Breast epithelium (tissue), 3 donors: Measurements from ENCODE around the gene EGFL6.

Source experiments
- POLR2AphosphoS5 ChIP-seq, 3 donors: sonication (generic); formaldehyde crosslinking; IDR thresholded peaks; one replicate each; pipeline ENCODE4 v1.6.1; 2017; ENCODE audit warnings: antibody characterized with exemption in 3 of 3
- TF ChIP-seq, protein P1 (sequence below), 3 donors: fragments of 450-650 bp; IDR thresholded peaks; one replicate each; pipeline ENCODE4 v1.5.1; 2016 to 2017; ENCODE audit warnings: antibody characterized with exemption in 3 of 3, mild to moderate bottlenecking in 3 of 3, moderate library complexity in 3 of 3

- TF ChIP-seq, protein P1, sequence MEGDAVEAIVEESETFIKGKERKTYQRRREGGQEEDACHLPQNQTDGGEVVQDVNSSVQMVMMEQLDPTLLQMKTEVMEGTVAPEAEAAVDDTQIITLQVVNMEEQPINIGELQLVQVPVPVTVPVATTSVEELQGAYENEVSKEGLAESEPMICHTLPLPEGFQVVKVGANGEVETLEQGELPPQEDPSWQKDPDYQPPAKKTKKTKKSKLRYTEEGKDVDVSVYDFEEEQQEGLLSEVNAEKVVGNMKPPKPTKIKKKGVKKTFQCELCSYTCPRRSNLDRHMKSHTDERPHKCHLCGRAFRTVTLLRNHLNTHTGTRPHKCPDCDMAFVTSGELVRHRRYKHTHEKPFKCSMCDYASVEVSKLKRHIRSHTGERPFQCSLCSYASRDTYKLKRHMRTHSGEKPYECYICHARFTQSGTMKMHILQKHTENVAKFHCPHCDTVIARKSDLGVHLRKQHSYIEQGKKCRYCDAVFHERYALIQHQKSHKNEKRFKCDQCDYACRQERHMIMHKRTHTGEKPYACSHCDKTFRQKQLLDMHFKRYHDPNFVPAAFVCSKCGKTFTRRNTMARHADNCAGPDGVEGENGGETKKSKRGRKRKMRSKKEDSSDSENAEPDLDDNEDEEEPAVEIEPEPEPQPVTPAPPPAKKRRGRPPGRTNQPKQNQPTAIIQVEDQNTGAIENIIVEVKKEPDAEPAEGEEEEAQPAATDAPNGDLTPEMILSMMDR (IDR thresholded peaks at IDR 0.05): no peak
- TF ChIP-seq POLR2AphosphoS5 (IDR thresholded peaks at IDR 0.05): no peak
Observed at GRCh38 chrX:13661735-13662288, 92.4 kb downstream of the EGFL6 start.
